Measurements from ENCODE around the gene JMJD1C.

The JMJD1C gene

GRCh38 chr10:63438506-63439498 is 27.0 kb downstream of the JMJD1C start:
- no peak for DNase-seq (ENCODE audit: low read depth in 2 of 2)

DNA sequence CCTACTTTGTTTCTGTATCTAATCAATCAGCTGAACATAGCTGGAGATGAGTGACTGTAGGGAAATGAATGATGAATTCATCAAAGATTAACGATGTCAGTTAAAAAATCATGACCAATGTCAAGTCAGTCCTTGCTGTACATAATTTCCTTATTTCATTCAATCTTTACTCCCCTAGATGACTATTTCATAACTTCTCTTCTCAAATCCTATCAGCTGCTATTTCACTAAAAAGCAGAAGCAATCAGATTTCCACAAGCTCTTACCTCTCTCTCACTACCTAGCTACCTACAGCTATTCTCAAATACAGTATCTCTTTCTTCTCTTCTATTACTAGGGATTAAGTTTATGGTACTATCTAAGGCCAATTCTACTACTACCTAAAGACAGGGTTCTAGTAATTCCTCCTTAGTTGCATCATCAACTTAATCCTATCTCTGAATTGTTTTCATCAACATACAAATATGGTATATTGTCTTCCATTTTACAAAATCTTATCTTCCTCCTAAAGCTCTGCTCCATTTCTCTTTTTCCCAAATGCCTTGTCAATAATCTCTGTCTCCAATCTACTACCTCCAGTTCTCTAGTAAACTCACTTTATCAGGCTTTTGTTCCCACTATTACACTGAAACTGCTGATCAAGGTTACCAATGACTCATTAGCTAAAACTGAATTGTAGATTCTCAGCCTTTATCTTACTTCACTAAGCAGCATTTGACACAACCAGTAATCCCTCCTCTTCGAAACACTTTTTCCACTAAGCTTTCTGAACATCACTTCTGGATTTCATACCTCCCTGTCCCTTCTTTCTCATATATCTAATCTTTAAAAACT is 28.4 kb downstream of the JMJD1C start:
- DNase-seq (ENCODE audit: low read depth in 2 of 2) = no peak

DNA sequence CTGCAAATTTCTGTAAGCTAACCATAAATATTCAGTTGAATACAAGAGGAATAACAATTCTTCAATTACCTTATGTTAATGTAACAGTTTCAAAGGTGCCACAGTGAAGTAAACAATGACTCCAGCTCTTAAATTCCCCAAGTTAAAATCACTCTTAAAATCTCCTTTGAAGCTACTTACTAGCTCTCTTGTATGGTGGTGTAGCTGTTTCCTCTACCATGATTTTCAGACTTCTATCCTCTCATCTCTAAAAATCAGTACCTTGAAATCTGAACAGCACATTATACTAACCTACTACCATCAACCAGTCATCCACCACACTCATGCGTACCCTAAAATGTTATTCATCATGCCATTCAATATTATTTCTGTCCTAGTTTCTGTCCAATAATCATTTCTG is 29.6 kb downstream of the JMJD1C start:
- no peak for DNase-seq (ENCODE audit: low read depth in 2 of 2)

DNA sequence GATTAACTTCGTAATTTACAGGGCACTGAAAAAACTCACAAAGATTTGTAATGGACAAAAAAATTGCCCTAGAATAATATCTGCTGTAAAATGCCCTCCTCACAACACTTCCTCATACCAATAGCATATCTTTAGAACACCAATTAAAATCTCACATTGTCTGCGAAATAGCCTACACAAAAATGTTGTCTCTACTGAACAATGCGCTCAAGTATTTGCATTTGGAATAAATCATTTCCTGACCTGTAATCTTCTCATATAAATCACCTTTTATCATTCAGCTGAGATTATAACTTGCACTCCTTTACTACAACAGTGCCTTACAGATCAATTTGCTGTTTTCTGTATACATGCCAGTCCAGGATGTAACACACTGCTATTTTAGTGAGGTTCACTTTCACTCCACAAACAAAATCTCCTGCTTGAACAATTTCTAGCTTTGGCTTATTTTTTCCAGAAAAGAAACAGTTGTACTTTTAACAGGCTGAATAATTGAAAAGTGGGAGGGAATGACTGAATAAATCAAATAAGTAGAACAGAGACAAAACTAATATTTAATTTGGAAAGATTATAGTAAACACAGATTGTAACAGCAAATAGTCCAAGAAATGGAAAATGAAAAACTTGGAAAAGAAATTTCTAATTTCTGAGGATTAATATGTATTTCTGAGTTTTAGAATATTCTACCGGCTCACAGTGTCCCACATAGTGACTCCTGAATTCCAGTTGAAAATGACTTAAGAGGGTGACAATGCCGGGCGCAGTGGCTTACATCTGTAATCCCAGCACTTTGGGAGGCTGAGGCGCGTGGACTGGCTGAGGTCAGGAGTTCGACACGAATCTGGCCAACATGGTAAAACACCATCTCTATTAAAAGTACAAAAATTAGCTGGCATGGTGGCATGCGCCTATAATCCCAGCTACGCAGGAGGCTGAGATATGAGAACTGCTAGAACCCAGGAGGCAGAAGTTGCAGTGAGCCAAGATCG is 30.6 kb downstream of the JMJD1C start:
- DNase-seq (ENCODE audit: low read depth in 2 of 2) = no peak

DNA sequence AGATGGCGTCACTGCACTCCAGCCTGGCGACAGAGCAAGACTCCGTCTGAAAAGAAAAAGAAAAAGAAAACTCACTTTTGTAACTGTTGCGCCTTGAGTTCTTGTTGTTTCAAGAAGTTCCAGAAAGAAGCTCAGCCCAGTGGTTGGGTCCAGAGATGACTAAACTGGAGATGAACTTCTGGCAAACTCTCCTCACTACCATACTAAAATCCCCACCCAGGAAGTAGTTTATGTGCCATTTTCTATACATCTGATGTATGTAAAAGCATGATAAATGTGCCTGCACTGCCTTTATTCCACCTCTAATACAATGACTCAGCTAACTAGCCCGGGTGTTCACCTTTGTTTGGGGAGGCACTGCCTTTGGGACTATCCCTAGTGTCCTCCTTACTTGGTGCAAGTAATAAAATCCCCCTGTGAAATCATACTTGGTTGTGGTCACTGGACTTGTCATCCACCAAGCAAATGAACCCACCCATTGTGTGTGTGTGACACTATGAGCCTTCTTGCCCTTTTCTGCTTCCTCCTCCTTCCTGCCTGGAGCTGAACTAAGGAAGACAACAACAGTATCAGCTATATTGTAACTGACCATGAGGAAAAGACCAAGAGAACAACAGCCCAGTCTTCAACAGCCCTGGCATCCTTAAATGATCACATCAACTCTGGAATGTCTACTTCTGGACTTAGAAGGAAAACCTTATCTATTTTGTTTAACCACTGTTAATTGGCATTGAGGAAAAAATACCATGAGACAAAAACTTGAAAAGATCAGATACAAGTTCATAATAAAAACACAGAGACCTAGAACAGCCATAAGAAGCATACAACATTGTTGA is 33.6 kb downstream of the JMJD1C start:
- DNase-seq (ENCODE audit: low read depth in 2 of 2) = no peak

GRCh38 chr10:63430999-63431356 is 34.8 kb downstream of the JMJD1C start:
- no peak for DNase-seq (ENCODE audit: low read depth in 2 of 2)

DNA sequence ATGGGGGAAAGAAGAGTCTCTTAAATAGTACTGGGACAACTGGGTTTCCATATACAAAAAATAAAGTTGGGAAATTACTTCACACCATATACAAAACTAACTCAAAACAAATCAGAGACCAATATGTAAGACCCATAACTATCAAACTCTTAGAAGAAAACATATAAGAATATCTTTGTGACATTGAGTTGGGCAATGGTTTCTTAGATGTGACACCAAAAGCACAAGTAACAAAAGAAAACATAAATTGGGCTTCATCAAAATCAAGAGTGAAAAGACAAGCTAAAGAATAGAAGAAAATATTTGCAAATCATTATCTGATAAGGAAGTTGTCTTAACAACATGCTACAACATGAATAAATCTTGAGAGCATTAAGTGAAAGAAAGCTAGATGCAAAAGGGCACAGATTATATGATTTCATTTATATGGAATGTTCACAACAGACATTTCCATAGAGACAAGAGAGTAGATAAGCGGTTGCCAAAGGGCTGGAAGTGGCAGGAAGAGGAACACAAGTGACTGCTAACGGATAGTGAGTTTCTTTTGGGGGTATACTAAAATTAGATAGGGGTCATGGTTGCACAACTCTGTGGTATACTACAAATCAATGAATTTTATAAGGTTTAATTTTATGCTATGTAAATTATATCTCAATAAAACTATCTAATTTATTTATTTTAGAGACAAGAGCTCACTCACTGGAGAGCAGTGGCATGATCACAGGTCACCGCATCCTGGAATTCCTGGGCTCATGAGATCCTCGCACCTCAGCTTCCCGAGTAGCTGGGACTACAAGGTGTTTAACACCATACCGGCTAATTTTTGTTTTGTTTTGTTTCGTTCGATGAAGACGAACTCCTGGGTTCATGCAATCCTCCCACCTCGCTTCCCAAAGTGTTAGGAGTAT is 35.4 kb downstream of the JMJD1C start:
- no peak for DNase-seq (ENCODE audit: low read depth in 2 of 2)

DNA sequence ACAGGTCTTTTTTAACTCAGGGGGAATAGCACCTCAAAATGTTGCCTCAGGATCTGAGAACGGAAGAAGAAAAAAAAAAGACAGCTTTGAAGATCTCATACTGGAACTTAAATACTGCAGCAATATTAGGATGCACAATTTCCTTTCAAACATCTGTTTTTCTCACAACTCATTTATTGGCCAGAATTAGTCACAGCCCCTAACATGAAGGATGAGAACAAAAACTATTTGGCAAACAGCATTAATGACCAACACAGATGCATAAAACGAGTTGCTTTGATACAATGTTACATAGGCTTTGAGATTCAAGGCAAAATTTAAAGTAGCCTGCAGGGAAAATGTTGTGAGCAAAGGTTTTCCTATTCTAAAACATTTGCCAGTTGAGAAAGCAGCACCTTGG is 36.5 kb downstream of the JMJD1C start:
- DNase-seq (ENCODE audit: low read depth in 2 of 2) = no peak

DNA sequence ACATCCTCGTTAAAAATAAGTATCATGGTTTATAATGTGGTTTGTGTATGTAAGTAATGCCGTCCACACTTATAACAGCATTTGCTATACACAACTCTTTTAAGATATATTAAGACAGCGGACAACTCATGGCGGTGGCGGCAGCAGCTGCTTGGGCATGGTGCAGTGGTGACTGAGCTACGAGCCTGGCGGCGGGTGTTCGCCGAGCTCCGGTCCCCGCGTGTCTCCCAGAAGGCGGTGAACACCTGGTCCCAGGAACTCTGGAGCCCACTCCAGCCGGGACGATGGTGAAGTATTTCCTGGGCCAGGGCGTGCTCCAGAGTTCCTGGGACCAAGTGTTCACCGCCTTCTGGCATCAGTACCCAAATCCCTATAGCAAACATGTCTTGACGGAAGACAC is 38.8 kb downstream of the JMJD1C start:
- no peak for DNase-seq (ENCODE audit: low read depth in 2 of 2)

GRCh38 chr10:63425512-63425911 is 40.3 kb downstream of the JMJD1C start:
- no peak for DNase-seq (ENCODE audit: low read depth in 2 of 2)

GRCh38 chr10:63424576-63424975 is 41.2 kb downstream of the JMJD1C start:
- no peak for DNase-seq (ENCODE audit: low read depth in 2 of 2)

DNA sequence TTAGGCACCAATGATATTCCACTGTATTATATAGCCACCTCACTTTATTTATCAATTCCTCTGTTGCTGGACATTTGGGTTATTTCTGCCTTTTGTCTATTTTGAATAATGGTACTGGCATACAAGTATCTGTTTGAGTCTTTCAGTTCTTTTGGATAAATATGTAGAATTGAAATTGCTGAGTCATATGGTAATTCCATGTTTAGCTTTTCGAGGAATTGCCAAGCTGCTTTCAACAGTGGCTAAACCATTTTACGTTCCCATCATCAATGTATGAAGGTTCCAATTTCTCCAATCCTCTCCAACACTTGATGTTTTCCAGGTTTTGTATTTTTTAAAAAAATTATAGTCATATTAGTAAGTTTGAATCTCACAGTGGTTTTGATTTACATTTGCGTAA is 42.3 kb downstream of the JMJD1C start:
- no peak for DNase-seq (ENCODE audit: low read depth in 2 of 2)

GRCh38 chr10:63421591-63421990 is 44.2 kb downstream of the JMJD1C start:
- no peak for DNase-seq (ENCODE audit: low read depth in 2 of 2)

GRCh38 chr10:63416376-63416775 is 49.4 kb downstream of the JMJD1C start:
- no peak for DNase-seq (ENCODE audit: low read depth in 2 of 2)

- DNase-seq (ENCODE audit: low read depth in 2 of 2) = no peak
These were observed 50.0 kb downstream of the JMJD1C start for GRCh38 chr10:63415640-63416244.

GRCh38 chr10:63414481-63415260 is 51.1 kb downstream of the JMJD1C start:
- DNase-seq (ENCODE audit: low read depth in 2 of 2) = no peak

DNA sequence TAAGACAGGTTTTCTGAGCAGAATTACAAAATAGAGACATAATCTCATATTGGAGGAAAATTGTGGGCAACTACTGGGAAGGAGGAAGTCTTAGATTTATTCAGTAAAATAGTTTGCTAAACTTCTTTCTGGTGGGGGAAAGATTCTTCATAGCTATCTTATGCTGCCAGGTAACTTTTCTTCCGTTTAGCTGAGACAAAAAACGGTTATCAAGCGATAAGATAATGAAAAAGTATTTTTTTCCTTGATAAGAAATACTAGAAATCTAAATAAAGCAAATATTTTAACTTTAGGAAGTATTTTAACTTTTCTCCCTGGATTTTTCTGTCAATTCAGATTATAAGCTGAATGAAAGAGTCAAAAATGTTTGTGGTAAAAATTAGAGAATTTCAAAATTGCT is 52.3 kb downstream of the JMJD1C start:
- no peak for DNase-seq (ENCODE audit: low read depth in 2 of 2)

DNA sequence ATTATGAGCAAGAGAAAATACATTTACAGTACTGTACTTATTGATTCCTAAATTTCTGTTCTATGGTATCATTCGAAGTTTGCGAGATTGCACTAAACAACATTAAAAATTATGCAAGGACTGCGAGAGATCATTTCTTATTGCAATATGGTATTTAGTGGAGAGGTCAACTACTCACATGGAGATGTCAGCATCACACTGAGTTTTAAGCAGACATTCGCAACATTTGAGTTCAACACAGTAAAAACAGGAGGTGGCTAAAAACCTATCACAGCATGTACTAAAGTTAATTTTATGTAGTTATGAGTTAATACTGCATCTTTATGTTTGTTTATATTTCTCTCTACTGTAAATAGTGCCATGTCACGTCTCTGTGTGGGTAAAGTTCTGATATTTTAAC is 53.5 kb downstream of the JMJD1C start:
- DNase-seq (ENCODE audit: low read depth in 2 of 2) = no peak

All from stimulated activated CD4-positive, alpha-beta T cell treated with anti-CD3 and anti-CD28 coated beads, Interleukin-1b, Interleukin-23, amount 100 ng/mL, for 4 hours (primary cell).